ENCODE results near the gene CCDC141. TPM values are rescaled to one million over a fixed set of nuclear protein-coding genes. Genes with fewer than 3 reads are reported as not detected.

CCDC141 gene
- total RNA-seq, 4 donors from 2014 or later, result 1.7 to 7.7 (median 3.9) TPM

DNA sequence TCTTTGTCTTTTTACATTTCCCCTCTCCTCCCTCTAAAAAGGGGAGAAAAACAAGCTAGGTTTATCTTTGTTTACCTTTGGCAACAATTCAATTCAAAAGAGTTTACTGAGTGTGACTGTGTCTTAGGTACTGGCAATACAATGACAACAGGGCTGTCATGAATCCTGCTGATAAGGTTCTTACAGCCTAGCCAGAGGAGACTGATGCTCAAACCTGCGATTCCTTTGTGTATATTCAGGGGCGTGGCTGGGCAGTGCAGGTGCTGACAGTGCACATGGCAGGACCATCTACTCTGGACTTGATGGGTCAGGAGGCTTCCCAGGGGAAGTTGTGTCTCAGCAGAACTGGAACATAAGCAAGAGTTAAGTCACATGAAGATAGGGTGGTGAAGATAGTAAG is 219.5 kb downstream of the CCDC141 start:
- Histone ChIP-seq H3K27ac (no peak overlapping the region), H3K4me1 (peaks cover 0 to 22% (median 0%) of the 10 kb centered on the region in 4 donors), H3K36me3 (no peaks in the 10 kb centered on the region), H3K9me3 (peaks cover 0 to 5% (median 0%) of the 10 kb centered on the region in 4 donors), H3K27me3 (no peaks in the 10 kb centered on the region), H3K4me3 (no peak overlapping the region)
- TF ChIP-seq, protein P1, sequence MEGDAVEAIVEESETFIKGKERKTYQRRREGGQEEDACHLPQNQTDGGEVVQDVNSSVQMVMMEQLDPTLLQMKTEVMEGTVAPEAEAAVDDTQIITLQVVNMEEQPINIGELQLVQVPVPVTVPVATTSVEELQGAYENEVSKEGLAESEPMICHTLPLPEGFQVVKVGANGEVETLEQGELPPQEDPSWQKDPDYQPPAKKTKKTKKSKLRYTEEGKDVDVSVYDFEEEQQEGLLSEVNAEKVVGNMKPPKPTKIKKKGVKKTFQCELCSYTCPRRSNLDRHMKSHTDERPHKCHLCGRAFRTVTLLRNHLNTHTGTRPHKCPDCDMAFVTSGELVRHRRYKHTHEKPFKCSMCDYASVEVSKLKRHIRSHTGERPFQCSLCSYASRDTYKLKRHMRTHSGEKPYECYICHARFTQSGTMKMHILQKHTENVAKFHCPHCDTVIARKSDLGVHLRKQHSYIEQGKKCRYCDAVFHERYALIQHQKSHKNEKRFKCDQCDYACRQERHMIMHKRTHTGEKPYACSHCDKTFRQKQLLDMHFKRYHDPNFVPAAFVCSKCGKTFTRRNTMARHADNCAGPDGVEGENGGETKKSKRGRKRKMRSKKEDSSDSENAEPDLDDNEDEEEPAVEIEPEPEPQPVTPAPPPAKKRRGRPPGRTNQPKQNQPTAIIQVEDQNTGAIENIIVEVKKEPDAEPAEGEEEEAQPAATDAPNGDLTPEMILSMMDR (IDR thresholded peaks at IDR 0.05), result no peak
- WGBS, 2 donors, result 75 to 86% methylated on average over 2 of the region's 2 CpGs
- no peak for DNase-seq (ENCODE audit: low spot score in 2 of 2)

DNA sequence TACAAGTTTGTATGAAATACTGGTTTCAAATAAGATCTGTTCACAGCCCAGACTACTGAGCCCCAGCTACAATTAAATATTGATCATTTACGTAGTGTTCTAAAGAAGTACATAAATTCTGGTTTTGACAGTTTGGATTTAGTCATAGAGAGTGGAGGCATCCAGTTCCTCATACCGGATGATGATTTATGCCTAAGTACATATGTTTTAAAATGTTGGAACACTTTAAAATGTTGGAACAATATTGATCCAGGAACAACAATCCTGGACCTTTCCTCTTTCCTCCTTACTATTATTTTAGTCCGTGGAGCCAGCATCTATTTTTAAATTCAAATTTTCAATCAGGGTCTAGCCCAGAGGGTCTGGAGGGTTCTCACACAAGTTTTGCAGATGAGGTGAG is 220.0 kb downstream of the CCDC141 start:
- H3K27me3 ChIP-seq, result no peaks in the 10 kb centered on the region
- H3K4me1 ChIP-seq, result peaks cover 0 to 22% (median 0%) of the 10 kb centered on the region in 4 donors
- WGBS, 2 donors, result 68 to 69% methylated on average over 3 of the region's 3 CpGs
- peaks cover 0 to 9% (median 0%) of the 10 kb centered on the region in 4 donors for H3K9me3 ChIP-seq
- no peak overlapping the region for H3K4me3 ChIP-seq
- no peak overlapping the region for H3K27ac ChIP-seq
- no peak for DNase-seq (ENCODE audit: low spot score in 2 of 2)
- H3K36me3 ChIP-seq, result no peaks in the 10 kb centered on the region
- no peak for TF ChIP-seq POLR2A (IDR thresholded peaks at IDR 0.05)
- TF ChIP-seq, protein P1 (IDR thresholded peaks at IDR 0.05), result no peak

GRCh38 chr2:178829299-178829960 is 220.5 kb downstream of the CCDC141 start:
- DNase-seq (ENCODE audit: low spot score in 2 of 2), result no peak
- Histone ChIP-seq H3K4me3 (no peak overlapping the region), H3K4me1 (peaks cover 0 to 22% (median 0%) of the 10 kb centered on the region in 4 donors), H3K9me3 (peaks cover 0 to 9% (median 0%) of the 10 kb centered on the region in 4 donors), H3K36me3 (no peaks in the 10 kb centered on the region), H3K27ac (no peak overlapping the region), H3K27me3 (no peaks in the 10 kb centered on the region)
- TF ChIP-seq, protein P1 (IDR thresholded peaks at IDR 0.05), result no peak
- TF ChIP-seq EP300 (IDR thresholded peaks at IDR 0.05) (no peak), POLR2A (IDR thresholded peaks at IDR 0.05) (no peak)
- 56 to 74% methylated on average over 3 of the region's 3 CpGs for WGBS, 2 donors

GRCh38 chr2:178828486-178828881 is 221.5 kb downstream of the CCDC141 start:
- 45 to 51% methylated on average over 4 of the region's 4 CpGs for WGBS, 2 donors
- Histone ChIP-seq H3K9me3 (peaks cover 0 to 9% (median 0%) of the 10 kb centered on the region in 4 donors), H3K4me3 (no peak overlapping the region), H3K4me1 (peaks cover 0 to 22% (median 0%) of the 10 kb centered on the region in 4 donors), H3K27ac (no peak overlapping the region), H3K27me3 (no peaks in the 10 kb centered on the region), H3K36me3 (no peaks in the 10 kb centered on the region)
- DNase-seq (ENCODE audit: low spot score in 2 of 2), result no peak
- TF ChIP-seq, protein P1 (IDR thresholded peaks at IDR 0.05), result no peak
- TF ChIP-seq POLR2A (IDR thresholded peaks at IDR 0.05) (no peak), EP300 (IDR thresholded peaks at IDR 0.05) (no peak)

DNA sequence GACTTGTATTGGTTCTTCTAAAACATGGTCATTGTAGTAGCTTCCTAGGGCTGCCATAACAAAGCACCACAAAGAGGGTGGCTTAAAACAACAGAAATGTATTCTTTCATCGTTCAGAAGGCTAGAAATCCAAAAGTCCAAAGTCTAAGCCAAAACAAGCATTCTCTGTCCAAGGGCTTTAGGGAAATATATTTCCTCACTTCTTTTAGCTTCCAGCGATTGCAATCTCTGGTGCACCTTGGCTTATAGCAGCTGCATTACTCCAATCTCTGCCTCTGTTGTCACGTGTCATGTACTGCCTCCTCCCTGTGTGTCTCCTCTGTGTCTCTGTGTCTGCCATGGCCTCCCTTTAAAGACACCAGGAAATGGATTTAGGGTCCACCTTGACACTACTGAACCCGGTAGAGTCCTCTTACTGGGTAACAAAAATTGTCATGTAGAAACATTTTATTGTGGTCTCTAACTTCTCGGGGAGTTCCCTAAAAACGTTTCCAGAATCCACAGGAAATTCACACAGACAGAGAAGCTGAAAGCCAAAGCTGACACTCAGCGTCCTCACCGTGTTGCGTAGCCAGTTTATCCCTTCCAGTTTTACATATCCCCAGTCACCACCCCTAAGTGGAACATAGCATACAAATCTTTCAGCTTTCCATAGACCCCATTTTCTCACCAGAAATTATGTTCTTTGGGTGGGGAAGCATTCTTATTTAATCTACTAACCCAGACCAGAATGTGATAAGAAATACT is 222.0 kb downstream of the CCDC141 start:
- H3K4me1 ChIP-seq, result peaks cover 0 to 22% (median 0%) of the 10 kb centered on the region in 4 donors
- no peaks in the 10 kb centered on the region for H3K36me3 ChIP-seq
- TF ChIP-seq EP300 (IDR thresholded peaks at IDR 0.05), result no peak
- TF ChIP-seq, protein P1 (IDR thresholded peaks at IDR 0.05), result no peak
- no peak for TF ChIP-seq POLR2A (IDR thresholded peaks at IDR 0.05)
- 51 to 67% methylated on average over 9 of the region's 9 CpGs for WGBS, 2 donors
- H3K9me3 ChIP-seq, result peaks cover 0 to 9% (median 0%) of the 10 kb centered on the region in 4 donors
- no peaks in the 10 kb centered on the region for H3K27me3 ChIP-seq
- peak overlapping the region in 1 of 4 donors; percentile 19 for H3K4me3 ChIP-seq
- peak in 1 of 2 donors; percentile 18 for DNase-seq (ENCODE audit: low spot score in 2 of 2)
- H3K27ac ChIP-seq, result no peak overlapping the region
